Fibroblast of lung (primary cell): ENCODE results near the gene CYP4F8. TPM values are rescaled to one million over a fixed set of nuclear protein-coding genes. Genes with fewer than 3 reads are reported as not detected.

Experiments used
- DNase-seq, 2 donors: peaks; one replicate each; pipeline versions ENCODE4 v3.0.0 to v3.0.0-alpha.2; 2010; ENCODE audit warnings: low read depth in 2 of 2
- H2AFZ ChIP-seq: 2 replicates; pipeline ENCODE4 v1.5.1; 2012; ENCODE audit warnings: low read length, control low read depth, inconsistent platforms
- H3K27ac ChIP-seq: 2 replicates; pipeline ENCODE4 v1.5.1; 2011; ENCODE audit warnings: low read length, control low read depth; ENCODE audit not compliant: insufficient read depth
- H3K27me3 ChIP-seq: 2 replicates; pipeline ENCODE4 v1.5.1; 2011; ENCODE audit warnings: mild to moderate bottlenecking, low read length; ENCODE audit not compliant: control insufficient read depth, insufficient read depth
- H3K36me3 ChIP-seq: 2 replicates; pipeline ENCODE4 v1.5.1; 2011; ENCODE audit warnings: low read length; ENCODE audit not compliant: control insufficient read depth, insufficient read depth
- H3K4me1 ChIP-seq: 2 replicates; pipeline ENCODE4 v1.5.1; 2011; ENCODE audit warnings: low read length; ENCODE audit not compliant: control insufficient read depth, insufficient read depth; ENCODE audit errors: extremely low read depth
- H3K4me2 ChIP-seq: 2 replicates; pipeline ENCODE4 v1.5.1; 2011; ENCODE audit warnings: low read length, control low read depth; ENCODE audit not compliant: insufficient read depth; ENCODE audit errors: extremely low read depth
- H3K4me3 ChIP-seq, 4 experiments: fragments of 200-600 bp in 1 of 4; sonication (generic) in 1 of 4; replicated peaks in 1 of 4; 2 replicates each; pipeline ENCODE4 v1.5.1; 2011 to 2016; ENCODE audit warnings: low read length in 4 of 4, low read depth in 3 of 4, mild to moderate bottlenecking in 3 of 4, control low read depth in 2 of 4, inconsistent platforms in 1 of 4, mixed read lengths in 1 of 4; ENCODE audit not compliant: insufficient read depth in 1 of 4; ENCODE audit errors: control extremely low read depth in 1 of 4
- H3K79me2 ChIP-seq: 2 replicates; pipeline ENCODE4 v1.5.1; 2012; ENCODE audit warnings: mild to moderate bottlenecking, low read length, inconsistent platforms; ENCODE audit not compliant: control insufficient read depth, insufficient read depth
- H3K9ac ChIP-seq: 2 replicates; pipeline ENCODE4 v1.5.1; 2011; ENCODE audit warnings: mild to moderate bottlenecking, low read length, control low read depth; ENCODE audit not compliant: insufficient read depth
- H3K9me3 ChIP-seq: 2 replicates; pipeline ENCODE4 v1.5.1; 2012; ENCODE audit warnings: low read depth, low read length; ENCODE audit not compliant: control insufficient read depth, insufficient read depth
- H4K20me1 ChIP-seq: 2 replicates; pipeline ENCODE4 v1.5.1; 2011; ENCODE audit warnings: low read length; ENCODE audit not compliant: control insufficient read depth, insufficient read depth; ENCODE audit errors: extremely low read depth
- EZH2 ChIP-seq: IDR thresholded peaks from 2 replicates; pipeline ENCODE4 v1.5.1; 2012; ENCODE audit warnings: low read length, control low read depth, mild to moderate bottlenecking; ENCODE audit errors: missing control alignments
- polyA plus RNA-seq, 2 donors: library from polyadenylated mRNA; depleted of rRNA in 1 of 2; stranded (reverse) in 1 of 2; unstranded in 1 of 2; fragments of >200 nt; gene quantifications; 2 replicates each; pipeline ENCODE4 v1.2.1, GENCODE V29; 2011 to 2012; ENCODE audit warnings: missing spikeins in 1 of 2
- total RNA-seq: library from RNA; depleted of rRNA; stranded (reverse); fragments of >200 nt; gene quantifications from 2 replicates; pipeline ENCODE4 v1.2.1, GENCODE V29; 2014
- TF ChIP-seq, protein P1 (sequence below), 2 donors: IDR thresholded peaks in 1 of 2; conservative IDR thresholded peaks in 1 of 2; 1 replicate in 1 of 2; 2 replicates in 1 of 2; pipeline ENCODE4 v1.5.1; 2011 to 2012; ENCODE audit warnings: low read length in 2 of 2, control low read depth in 1 of 2, inconsistent platforms in 1 of 2, low read depth in 1 of 2, mild to moderate bottlenecking in 1 of 2

The CYP4F8 gene
- total and polyA plus RNA-seq, 2 donors (not counting 1 experiment from before 2014, with no cell fraction given): not detected

DNA sequence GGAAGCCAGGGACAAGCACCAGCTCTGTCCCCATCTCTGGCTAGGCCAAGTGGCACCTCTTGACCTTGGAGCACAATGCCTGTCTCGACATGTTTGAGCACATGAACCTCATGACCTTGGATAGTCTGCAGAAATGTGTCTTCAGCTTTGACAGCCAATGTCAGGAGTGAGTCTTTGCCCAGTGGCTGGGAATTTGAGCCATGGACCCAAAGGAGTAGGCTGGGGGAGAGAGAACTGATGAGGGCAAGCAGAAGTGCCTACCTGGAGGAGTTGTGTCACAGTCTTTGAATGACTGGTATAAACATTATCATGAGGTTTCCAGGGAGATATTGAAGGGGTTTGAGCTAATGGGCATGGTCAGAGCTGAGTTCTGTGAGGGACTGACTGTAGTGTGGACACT, 51.2 kb downstream of the CYP4F8 start:
- Histone ChIP-seq H3K36me3 (no peaks in the 10 kb centered on the region), H3K4me1 (no peaks in the 10 kb centered on the region), H2AFZ (no peak overlapping the region), H3K4me2 (no peak overlapping the region), H3K9me3 (no peaks in the 10 kb centered on the region), H3K9ac (no peak overlapping the region), H3K79me2 (no peaks in the 10 kb centered on the region), H3K27ac (no peak overlapping the region), H4K20me1 (no peaks in the 10 kb centered on the region), H3K4me3 (no peak overlapping the region), H3K27me3 (no peaks in the 10 kb centered on the region)
- TF ChIP-seq, protein P1, sequence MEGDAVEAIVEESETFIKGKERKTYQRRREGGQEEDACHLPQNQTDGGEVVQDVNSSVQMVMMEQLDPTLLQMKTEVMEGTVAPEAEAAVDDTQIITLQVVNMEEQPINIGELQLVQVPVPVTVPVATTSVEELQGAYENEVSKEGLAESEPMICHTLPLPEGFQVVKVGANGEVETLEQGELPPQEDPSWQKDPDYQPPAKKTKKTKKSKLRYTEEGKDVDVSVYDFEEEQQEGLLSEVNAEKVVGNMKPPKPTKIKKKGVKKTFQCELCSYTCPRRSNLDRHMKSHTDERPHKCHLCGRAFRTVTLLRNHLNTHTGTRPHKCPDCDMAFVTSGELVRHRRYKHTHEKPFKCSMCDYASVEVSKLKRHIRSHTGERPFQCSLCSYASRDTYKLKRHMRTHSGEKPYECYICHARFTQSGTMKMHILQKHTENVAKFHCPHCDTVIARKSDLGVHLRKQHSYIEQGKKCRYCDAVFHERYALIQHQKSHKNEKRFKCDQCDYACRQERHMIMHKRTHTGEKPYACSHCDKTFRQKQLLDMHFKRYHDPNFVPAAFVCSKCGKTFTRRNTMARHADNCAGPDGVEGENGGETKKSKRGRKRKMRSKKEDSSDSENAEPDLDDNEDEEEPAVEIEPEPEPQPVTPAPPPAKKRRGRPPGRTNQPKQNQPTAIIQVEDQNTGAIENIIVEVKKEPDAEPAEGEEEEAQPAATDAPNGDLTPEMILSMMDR (conservative IDR thresholded peaks at IDR 0.05 in 1 of 2, IDR thresholded peaks at IDR 0.05 in 1 of 2; ENCODE audit: low read depth in 1 of 2, low read length in 2 of 2): no peak
- no peak for TF ChIP-seq EZH2
- DNase-seq: no peak

DNA sequence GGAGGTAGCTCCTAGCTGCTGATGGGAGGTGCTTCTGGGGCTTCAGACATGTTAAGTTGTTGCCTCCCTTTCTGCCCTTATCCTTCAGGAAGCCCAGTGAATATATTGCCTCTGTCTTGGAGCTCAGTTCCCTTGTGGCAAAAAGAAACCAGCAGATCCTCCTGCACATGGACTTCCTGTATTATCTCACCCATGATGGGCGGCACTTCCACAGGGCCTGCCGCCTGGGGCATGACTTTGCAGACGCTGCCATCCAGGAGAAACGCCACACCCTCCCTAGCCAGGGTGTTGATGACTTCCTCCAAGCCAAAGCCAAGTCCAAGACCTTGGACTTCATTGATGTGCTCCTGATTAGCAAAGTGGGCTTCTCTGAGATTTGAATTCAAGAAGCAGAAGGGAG, 51.9 kb downstream of the CYP4F8 start:
- no peak overlapping the region for H3K4me3 ChIP-seq
- no peak overlapping the region for H3K27ac ChIP-seq
- H3K4me2 ChIP-seq: no peak overlapping the region
- H4K20me1 ChIP-seq: no peaks in the 10 kb centered on the region
- H3K4me1 ChIP-seq: no peaks in the 10 kb centered on the region
- H3K27me3 ChIP-seq: no peaks in the 10 kb centered on the region
- no peaks in the 10 kb centered on the region for H3K36me3 ChIP-seq
- H3K9ac ChIP-seq: no peak overlapping the region
- no peak for DNase-seq
- no peak overlapping the region for H2AFZ ChIP-seq
- H3K9me3 ChIP-seq: no peaks in the 10 kb centered on the region
- no peaks in the 10 kb centered on the region for H3K79me2 ChIP-seq
- TF ChIP-seq, protein P1 (conservative IDR thresholded peaks at IDR 0.05 in 1 of 2, IDR thresholded peaks at IDR 0.05 in 1 of 2; ENCODE audit: low read depth in 1 of 2, low read length in 2 of 2): no peak
- no peak for TF ChIP-seq EZH2

DNA sequence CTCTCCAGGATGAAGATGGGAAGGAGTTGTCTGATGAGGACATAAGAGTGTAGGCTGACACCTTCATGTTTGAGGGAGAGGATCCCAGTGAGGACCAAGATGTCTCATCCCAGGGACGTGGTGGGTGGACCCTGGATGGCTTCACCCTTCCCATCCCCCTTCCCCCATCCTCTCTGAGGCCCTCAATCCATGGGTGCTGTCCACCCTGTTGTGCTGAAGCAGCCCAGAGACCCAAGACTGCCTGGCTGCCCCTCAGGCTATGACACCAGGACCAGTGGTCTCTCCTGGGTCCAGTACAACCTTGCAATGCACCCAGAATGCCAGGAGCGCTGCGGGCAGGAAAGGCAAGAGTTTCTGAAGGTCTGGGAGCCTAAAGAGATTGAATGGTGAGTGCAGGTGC, 54.4 kb downstream of the CYP4F8 start:
- TF ChIP-seq, protein P1 (conservative IDR thresholded peaks at IDR 0.05 in 1 of 2, IDR thresholded peaks at IDR 0.05 in 1 of 2; ENCODE audit: low read depth in 1 of 2, low read length in 2 of 2): no peak
- TF ChIP-seq EZH2: no peak
- H4K20me1 ChIP-seq: no peaks in the 10 kb centered on the region
- H3K27me3 ChIP-seq: no peaks in the 10 kb centered on the region
- H2AFZ ChIP-seq: no peak overlapping the region
- no peak overlapping the region for H3K4me2 ChIP-seq
- no peaks in the 10 kb centered on the region for H3K4me1 ChIP-seq
- H3K36me3 ChIP-seq: no peaks in the 10 kb centered on the region
- H3K79me2 ChIP-seq: no peaks in the 10 kb centered on the region
- H3K4me3 ChIP-seq: no peak overlapping the region
- H3K9ac ChIP-seq: no peak overlapping the region
- no peaks in the 10 kb centered on the region for H3K9me3 ChIP-seq
- no peak overlapping the region for H3K27ac ChIP-seq
- DNase-seq: no peak
